ENCODE measurements around the gene CPSF7.
"Not testable (repeated sequence)": the region's sequence is repeated elsewhere in the genome, so short reads cannot be mapped to it uniquely, and the experiment has no call there.

Gene CPSF7

GRCh38 chr11:61437496-61437895 is 7.7 kb upstream of the CPSF7 start:
- no peak for DNase-seq (ENCODE audit: low spot score)

- not testable (repeated sequence) for DNase-seq (ENCODE audit: low spot score)
Measured at GRCh38 chr11:61430839-61431238, 1.1 kb upstream of the CPSF7 start.

GRCh38 chr11:61429346-61429690 is 457 bp downstream of the CPSF7 start:
- DNase-seq (ENCODE audit: low spot score): peak; percentile 39

- DNase-seq (ENCODE audit: low spot score): no peak
Measured at GRCh38 chr11:61425367-61426131, 4.2 kb downstream of the CPSF7 start.

- no peak for DNase-seq (ENCODE audit: low spot score)
Measured at GRCh38 chr11:61422226-61422625, 7.5 kb downstream of the CPSF7 start.

- no peak for DNase-seq (ENCODE audit: low spot score)
Measured at GRCh38 chr11:61418136-61418535, 11.6 kb downstream of the CPSF7 start.

- DNase-seq (ENCODE audit: low spot score): no peak
Measured at GRCh38 chr11:61417670-61418069, 12.1 kb downstream of the CPSF7 start.

- DNase-seq (ENCODE audit: low spot score): no peak
Measured at GRCh38 chr11:61416941-61417340, 12.8 kb downstream of the CPSF7 start.

GRCh38 chr11:61415381-61415780 is 14.4 kb downstream of the CPSF7 start:
- DNase-seq (ENCODE audit: low spot score): no peak

- DNase-seq (ENCODE audit: low spot score): no peak
Measured at GRCh38 chr11:61414547-61414946, 15.2 kb downstream of the CPSF7 start.

GRCh38 chr11:61413496-61413895 is 16.3 kb downstream of the CPSF7 start:
- no peak for DNase-seq (ENCODE audit: low spot score)

- DNase-seq (ENCODE audit: low spot score): no peak
Measured at GRCh38 chr11:61411589-61411988, 18.2 kb downstream of the CPSF7 start.

- DNase-seq (ENCODE audit: low spot score): no peak
Measured at GRCh38 chr11:61406991-61407728, 22.6 kb downstream of the CPSF7 start.

- DNase-seq (ENCODE audit: low spot score): peak; percentile 59
Measured at GRCh38 chr11:61406067-61406466, 23.7 kb downstream of the CPSF7 start.

GRCh38 chr11:61404641-61405040 is 25.1 kb downstream of the CPSF7 start:
- no peak for DNase-seq (ENCODE audit: low spot score)

GRCh38 chr11:61404103-61404502 is 25.7 kb downstream of the CPSF7 start:
- DNase-seq (ENCODE audit: low spot score): no peak

GRCh38 chr11:61403658-61404057 is 26.1 kb downstream of the CPSF7 start:
- DNase-seq (ENCODE audit: low spot score): no peak

GRCh38 chr11:61401573-61401972 is 28.2 kb downstream of the CPSF7 start:
- no peak for DNase-seq (ENCODE audit: low spot score)

GRCh38 chr11:61401173-61401572 is 28.6 kb downstream of the CPSF7 start:
- DNase-seq (ENCODE audit: low spot score): no peak

GRCh38 chr11:61392981-61393595 is 36.7 kb downstream of the CPSF7 start:
- no peak for DNase-seq (ENCODE audit: low spot score)

GRCh38 chr11:61390161-61390560 is 39.6 kb downstream of the CPSF7 start:
- no peak for DNase-seq (ENCODE audit: low spot score)

- DNase-seq (ENCODE audit: low spot score): no peak
Measured at GRCh38 chr11:61384271-61385242, 45.2 kb downstream of the CPSF7 start.
